ENCODE measurements around the gene SKAP2. TPM values are rescaled to one million over a fixed set of nuclear protein-coding genes. Genes with fewer than 3 reads are reported as not detected.

The SKAP2 gene
- total RNA-seq, 1 donor from 2014 or later, result 50.8 TPM

DNA sequence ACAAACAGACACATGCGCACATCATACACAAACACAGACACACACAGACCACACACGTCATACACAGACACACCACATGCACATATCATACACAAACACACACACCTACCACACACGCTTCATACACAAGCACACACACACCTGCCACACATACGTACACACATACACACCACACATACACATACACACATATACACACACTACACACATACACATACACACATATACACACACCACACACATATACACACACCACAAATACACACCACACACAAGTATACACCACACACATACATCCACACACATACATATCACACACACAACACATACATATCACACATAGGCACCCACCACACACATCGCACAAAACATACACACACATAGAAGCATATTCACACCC is 224.7 kb downstream of the SKAP2 start:
- TF ChIP-seq, protein P1, sequence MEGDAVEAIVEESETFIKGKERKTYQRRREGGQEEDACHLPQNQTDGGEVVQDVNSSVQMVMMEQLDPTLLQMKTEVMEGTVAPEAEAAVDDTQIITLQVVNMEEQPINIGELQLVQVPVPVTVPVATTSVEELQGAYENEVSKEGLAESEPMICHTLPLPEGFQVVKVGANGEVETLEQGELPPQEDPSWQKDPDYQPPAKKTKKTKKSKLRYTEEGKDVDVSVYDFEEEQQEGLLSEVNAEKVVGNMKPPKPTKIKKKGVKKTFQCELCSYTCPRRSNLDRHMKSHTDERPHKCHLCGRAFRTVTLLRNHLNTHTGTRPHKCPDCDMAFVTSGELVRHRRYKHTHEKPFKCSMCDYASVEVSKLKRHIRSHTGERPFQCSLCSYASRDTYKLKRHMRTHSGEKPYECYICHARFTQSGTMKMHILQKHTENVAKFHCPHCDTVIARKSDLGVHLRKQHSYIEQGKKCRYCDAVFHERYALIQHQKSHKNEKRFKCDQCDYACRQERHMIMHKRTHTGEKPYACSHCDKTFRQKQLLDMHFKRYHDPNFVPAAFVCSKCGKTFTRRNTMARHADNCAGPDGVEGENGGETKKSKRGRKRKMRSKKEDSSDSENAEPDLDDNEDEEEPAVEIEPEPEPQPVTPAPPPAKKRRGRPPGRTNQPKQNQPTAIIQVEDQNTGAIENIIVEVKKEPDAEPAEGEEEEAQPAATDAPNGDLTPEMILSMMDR (IDR thresholded peaks at IDR 0.05; ENCODE audit: unreplicated experiment), result no peak
- Mint-ChIP-seq H3K9me3 (no peaks in the 10 kb centered on the region), H3K4me3 (no peak overlapping the region), H3K4me1 (no peaks in the 10 kb centered on the region), H3K27me3 (ENCODE audit: low read depth) (no peaks in the 10 kb centered on the region), H3K27ac (no peak overlapping the region), H3K36me3 (no peaks in the 10 kb centered on the region)
- DNase-seq (ENCODE audit: low spot score in 2 of 2, unreplicated experiment in 2 of 2), result no peak

DNA sequence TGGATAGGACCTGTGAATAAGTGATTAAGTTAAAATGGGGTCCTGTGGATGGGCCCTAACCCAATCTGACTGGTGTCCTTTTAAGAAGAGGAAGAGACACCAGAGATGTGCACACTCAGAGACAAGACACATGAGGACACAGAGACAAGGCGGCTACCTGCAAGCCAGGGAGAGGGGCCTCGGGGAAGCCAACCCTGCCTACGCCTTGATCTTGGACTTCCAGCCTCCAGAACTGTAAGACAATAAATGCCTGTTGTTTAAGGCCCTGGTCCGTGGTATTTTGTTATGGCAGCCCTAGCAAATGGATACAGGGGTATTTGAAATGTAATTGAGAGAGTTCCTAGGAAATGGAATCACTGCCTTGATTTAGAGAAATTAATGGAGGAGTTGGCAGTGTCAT is 225.3 kb downstream of the SKAP2 start:
- no peak overlapping the region for H3K27ac Mint-ChIP-seq
- no peaks in the 10 kb centered on the region for H3K4me1 Mint-ChIP-seq
- no peaks in the 10 kb centered on the region for H3K9me3 Mint-ChIP-seq
- H3K36me3 Mint-ChIP-seq, result no peaks in the 10 kb centered on the region
- H3K4me3 Mint-ChIP-seq, result no peak overlapping the region
- no peak for DNase-seq (ENCODE audit: low spot score in 2 of 2, unreplicated experiment in 2 of 2)
- no peaks in the 10 kb centered on the region for H3K27me3 Mint-ChIP-seq (ENCODE audit: low read depth)
- TF ChIP-seq, protein P1 (IDR thresholded peaks at IDR 0.05; ENCODE audit: unreplicated experiment), result no peak

DNA sequence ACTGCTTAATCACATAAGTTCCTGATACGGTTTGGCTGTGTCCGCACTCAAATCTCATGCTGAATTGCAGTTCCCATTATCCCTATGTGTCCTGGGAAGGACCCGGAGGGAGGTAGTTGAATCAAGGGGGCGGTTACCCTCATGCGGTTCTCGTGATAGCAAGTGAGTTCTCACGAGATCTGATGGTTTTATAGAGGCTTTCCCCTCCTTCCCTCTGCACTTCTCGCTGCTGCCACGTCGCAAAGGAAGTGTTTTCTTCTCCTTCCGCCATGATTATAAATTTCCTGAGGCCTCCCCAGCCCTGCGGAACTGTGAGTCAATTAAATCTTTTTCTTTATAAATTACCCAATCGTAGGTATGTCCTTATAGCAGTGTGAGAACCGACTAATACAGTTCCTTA is 226.2 kb downstream of the SKAP2 start:
- H3K9me3 Mint-ChIP-seq, result no peaks in the 10 kb centered on the region
- H3K36me3 Mint-ChIP-seq, result no peaks in the 10 kb centered on the region
- DNase-seq (ENCODE audit: low spot score in 2 of 2, unreplicated experiment in 2 of 2), result no peak
- H3K4me1 Mint-ChIP-seq, result no peaks in the 10 kb centered on the region
- TF ChIP-seq, protein P1 (IDR thresholded peaks at IDR 0.05; ENCODE audit: unreplicated experiment), result no peak
- no peak overlapping the region for H3K27ac Mint-ChIP-seq
- H3K27me3 Mint-ChIP-seq (ENCODE audit: low read depth), result no peaks in the 10 kb centered on the region
- no peak overlapping the region for H3K4me3 Mint-ChIP-seq

DNA sequence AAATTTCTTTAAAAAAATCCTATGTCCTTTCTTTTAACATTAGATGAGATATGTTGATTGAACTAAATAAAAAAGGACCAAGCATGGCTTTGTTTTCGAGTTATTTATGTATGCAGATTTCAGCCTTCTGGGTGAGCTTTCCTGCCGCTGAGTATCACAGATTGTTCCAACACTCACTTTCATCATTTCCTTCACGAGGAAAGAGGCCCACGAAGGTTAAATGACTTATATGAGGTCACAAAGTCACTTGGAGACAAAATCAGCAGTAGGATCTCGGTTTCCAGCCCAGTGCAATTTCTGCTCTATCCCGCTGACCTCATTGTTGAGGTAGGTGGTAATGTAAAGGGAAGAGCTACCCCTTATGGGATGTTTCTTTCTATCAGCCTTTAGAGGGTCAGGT is 226.8 kb downstream of the SKAP2 start:
- H3K4me3 Mint-ChIP-seq, result no peak overlapping the region
- no peaks in the 10 kb centered on the region for H3K9me3 Mint-ChIP-seq
- TF ChIP-seq, protein P1 (IDR thresholded peaks at IDR 0.05; ENCODE audit: unreplicated experiment), result no peak
- DNase-seq (ENCODE audit: low spot score in 2 of 2, unreplicated experiment in 2 of 2), result no peak
- no peaks in the 10 kb centered on the region for H3K4me1 Mint-ChIP-seq
- H3K27me3 Mint-ChIP-seq (ENCODE audit: low read depth), result no peaks in the 10 kb centered on the region
- no peak overlapping the region for H3K27ac Mint-ChIP-seq
- H3K36me3 Mint-ChIP-seq, result no peaks in the 10 kb centered on the region

DNA sequence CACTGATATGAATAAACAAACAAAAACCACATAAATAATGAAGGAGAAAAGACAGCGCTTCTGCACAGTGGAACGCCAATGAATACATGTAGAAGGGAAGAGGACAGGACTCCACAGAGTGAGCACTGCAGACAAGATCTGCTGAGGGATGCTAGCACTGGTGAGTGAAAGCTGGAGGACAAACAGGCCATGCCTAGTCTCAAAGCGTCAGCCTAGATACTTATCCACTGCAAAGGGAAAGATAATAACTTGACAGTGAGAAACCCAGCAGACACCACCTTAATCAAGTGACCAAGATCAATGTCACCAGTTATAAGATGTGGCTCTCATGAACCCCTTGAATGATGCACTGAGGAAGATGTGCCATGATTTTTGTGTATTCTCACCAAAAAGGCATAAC is 227.6 kb downstream of the SKAP2 start:
- TF ChIP-seq, protein P1 (IDR thresholded peaks at IDR 0.05; ENCODE audit: unreplicated experiment), result no peak
- DNase-seq (ENCODE audit: low spot score in 2 of 2, unreplicated experiment in 2 of 2), result no peak
- H3K4me3 Mint-ChIP-seq, result no peak overlapping the region

DNA sequence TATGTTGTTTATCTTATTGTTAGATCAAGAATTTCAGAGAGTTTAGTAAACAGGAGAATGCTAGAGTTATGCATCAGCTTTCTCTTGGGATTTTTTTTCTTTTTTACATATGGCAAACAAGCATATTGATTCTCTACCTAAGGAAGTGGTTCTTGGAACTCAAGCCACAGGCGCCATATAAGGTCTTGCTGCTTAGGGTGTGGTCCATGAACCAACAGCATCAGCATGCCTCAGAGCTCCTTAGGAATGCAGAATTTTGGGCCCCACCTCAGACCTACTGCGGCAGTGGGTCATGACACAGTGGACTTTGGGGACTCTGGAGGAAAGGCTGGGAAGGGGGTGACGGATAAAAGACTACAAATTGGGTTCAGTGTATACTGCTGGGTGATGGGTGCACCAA is 230.8 kb downstream of the SKAP2 start:
- H3K4me1 Mint-ChIP-seq, result no peaks in the 10 kb centered on the region
- H3K4me3 Mint-ChIP-seq, result no peak overlapping the region
- no peaks in the 10 kb centered on the region for H3K36me3 Mint-ChIP-seq
- H3K9me3 Mint-ChIP-seq, result peaks cover 3% of the 10 kb centered on the region
- DNase-seq (ENCODE audit: low spot score in 2 of 2, unreplicated experiment in 2 of 2), result no peak
- no peaks in the 10 kb centered on the region for H3K27me3 Mint-ChIP-seq (ENCODE audit: low read depth)
- H3K27ac Mint-ChIP-seq, result no peak overlapping the region
- TF ChIP-seq, protein P1 (IDR thresholded peaks at IDR 0.05; ENCODE audit: unreplicated experiment), result no peak

More for the DNA sequence above, 227.6 kb downstream of the SKAP2 start:
- Mint-ChIP-seq H3K4me1 (no peaks in the 10 kb centered on the region), H3K36me3 (no peaks in the 10 kb centered on the region), H3K9me3 (no peaks in the 10 kb centered on the region), H3K27ac (no peak overlapping the region), H3K27me3 (ENCODE audit: low read depth) (no peaks in the 10 kb centered on the region)

All from mesothelial cell of epicardium (in vitro differentiated cells).